Natural killer cell (primary cell): ENCODE results near the gene UROC1. TPM values are rescaled to one million over a fixed set of nuclear protein-coding genes. Genes with fewer than 3 reads are reported as not detected.

ENCODE experiments used
- ATAC-seq, 3 donors: fragments of 150-1000 bp in 2 of 3; fragments of 200-7000 bp in 1 of 3; cut with Tn5 transposase; 1 replicate in 1 of 3; 2 replicates in 2 of 3; pipeline ENCODE4 v1.10.0; 2021; ENCODE audit warnings: mild to moderate bottlenecking in 2 of 3, moderate library complexity in 2 of 3
- DNase-seq, 2 donors: peaks; one replicate each; pipeline versions ENCODE4 v3.0.0 to v3.0.0-alpha.2; 2013 to 2021; ENCODE audit warnings: mixed read lengths in 1 of 2
- H3K27ac ChIP-seq: one replicate; pipeline ENCODE4 v1.5.1; 2013; ENCODE audit warnings: mild to moderate bottlenecking, low read length
- H3K27me3 ChIP-seq: one replicate; pipeline ENCODE4 v1.6.1; 2013; ENCODE audit warnings: low read length; ENCODE audit not compliant: control insufficient read depth, insufficient read depth
- H3K36me3 ChIP-seq: one replicate; pipeline ENCODE4 v1.6.1; 2013; ENCODE audit warnings: low read length; ENCODE audit not compliant: control insufficient read depth, insufficient read depth
- H3K4me1 ChIP-seq: one replicate; pipeline ENCODE4 v1.6.1; 2013; ENCODE audit warnings: low read length; ENCODE audit not compliant: control insufficient read depth, insufficient read depth
- H3K4me3 ChIP-seq: one replicate; pipeline ENCODE4 v1.5.1; 2013; ENCODE audit warnings: low read length
- H3K9me3 ChIP-seq: one replicate; pipeline ENCODE4 v1.6.1; 2013; ENCODE audit warnings: low read length; ENCODE audit not compliant: control insufficient read depth, insufficient read depth
- H3K27ac Mint-ChIP-seq, 2 donors: one replicate each; pipeline ENCODE4 v1.8.0; 2022; ENCODE audit warnings: mild to moderate bottlenecking in 2 of 2, mixed read lengths in 2 of 2, moderate library complexity in 1 of 2
- H3K27me3 Mint-ChIP-seq, 2 donors: one replicate each; pipeline ENCODE4 v1.8.0; 2022; ENCODE audit warnings: low read depth in 2 of 2, mixed read lengths in 2 of 2
- H3K36me3 Mint-ChIP-seq: one replicate; pipeline ENCODE4 v1.8.0; 2022; ENCODE audit warnings: mixed read lengths
- H3K4me1 Mint-ChIP-seq, 2 donors: one replicate each; pipeline ENCODE4 v1.8.0; 2022; ENCODE audit warnings: mixed read lengths in 2 of 2
- H3K4me3 Mint-ChIP-seq: one replicate; pipeline ENCODE4 v1.8.0; 2022; ENCODE audit warnings: mild to moderate bottlenecking, moderate library complexity, mixed read lengths
- H3K9me3 Mint-ChIP-seq, 2 donors: one replicate each; pipeline ENCODE4 v1.8.0; 2022; ENCODE audit warnings: mixed read lengths in 2 of 2
- WGBS: methylation state at CpG from one replicate; pipeline ENCODE4 v1.1.7; 2013; ENCODE audit warnings: missing lambda C conversion rate; ENCODE audit not compliant: insufficient coverage; 5-methylcytosine and 5-hydroxymethylcytosine counted together
- intact Hi-C: fragments of 100-400 bp; cut with micrococcal nuclease; formaldehyde crosslinking; loops from one replicate; pipeline ENCODE4 v1.14.2; 2022
- total RNA-seq, 4 donors: library from RNA; stranded (reverse); fragments of 120-200 nt in 1 of 4; gene quantifications; one replicate each; pipeline versions ENCODE4 v1.2.3 to v1.2.4, GENCODE V29; 2013 to 2022
- TF ChIP-seq, protein P1 (sequence below): fragments of 200-600 bp; IDR thresholded peaks from one replicate; pipeline ENCODE4 v1.8.0; 2022; ENCODE audit warnings: antibody characterized with exemption

Gene UROC1
- total RNA-seq, 3 donors from 2014 or later (not counting 1 experiment from before 2014, with no cell fraction given): not detected

DNA sequence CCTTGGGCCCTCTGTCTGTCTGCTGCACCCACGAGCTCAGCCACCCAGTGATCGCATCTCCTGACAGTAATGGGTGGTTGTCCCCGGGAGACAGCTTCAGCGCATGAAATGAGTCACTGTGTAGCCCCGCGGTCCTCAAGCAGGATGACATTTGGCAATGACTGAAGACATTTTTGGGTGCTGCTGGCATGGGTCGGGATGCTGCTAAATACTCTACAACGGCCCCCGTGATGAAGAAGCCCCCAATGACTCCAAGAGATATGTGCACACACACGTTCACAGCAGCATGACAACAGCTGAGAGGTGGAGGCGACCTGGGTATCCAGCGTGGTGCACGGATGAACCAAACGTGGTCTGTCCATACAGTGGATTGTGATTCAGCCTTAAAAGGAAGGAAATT is 24.5 kb downstream of the UROC1 start:
- TF ChIP-seq, protein P1, sequence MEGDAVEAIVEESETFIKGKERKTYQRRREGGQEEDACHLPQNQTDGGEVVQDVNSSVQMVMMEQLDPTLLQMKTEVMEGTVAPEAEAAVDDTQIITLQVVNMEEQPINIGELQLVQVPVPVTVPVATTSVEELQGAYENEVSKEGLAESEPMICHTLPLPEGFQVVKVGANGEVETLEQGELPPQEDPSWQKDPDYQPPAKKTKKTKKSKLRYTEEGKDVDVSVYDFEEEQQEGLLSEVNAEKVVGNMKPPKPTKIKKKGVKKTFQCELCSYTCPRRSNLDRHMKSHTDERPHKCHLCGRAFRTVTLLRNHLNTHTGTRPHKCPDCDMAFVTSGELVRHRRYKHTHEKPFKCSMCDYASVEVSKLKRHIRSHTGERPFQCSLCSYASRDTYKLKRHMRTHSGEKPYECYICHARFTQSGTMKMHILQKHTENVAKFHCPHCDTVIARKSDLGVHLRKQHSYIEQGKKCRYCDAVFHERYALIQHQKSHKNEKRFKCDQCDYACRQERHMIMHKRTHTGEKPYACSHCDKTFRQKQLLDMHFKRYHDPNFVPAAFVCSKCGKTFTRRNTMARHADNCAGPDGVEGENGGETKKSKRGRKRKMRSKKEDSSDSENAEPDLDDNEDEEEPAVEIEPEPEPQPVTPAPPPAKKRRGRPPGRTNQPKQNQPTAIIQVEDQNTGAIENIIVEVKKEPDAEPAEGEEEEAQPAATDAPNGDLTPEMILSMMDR: no peak
- DNase-seq (no peak), ATAC-seq (no peak)
- no peaks in the 10 kb centered on the region for H3K4me1 ChIP-seq
- peaks cover 0 to 6% of the 10 kb centered on the region in 2 donors for H3K4me1 Mint-ChIP-seq
- no peaks in the 10 kb centered on the region for H3K9me3 ChIP-seq
- H3K36me3 ChIP-seq: no peaks in the 10 kb centered on the region
- H3K36me3 Mint-ChIP-seq: no peaks in the 10 kb centered on the region
- no peak overlapping the region for H3K27ac Mint-ChIP-seq
- WGBS: 79% methylated on average over 14 of the region's 14 CpGs
- H3K27me3 ChIP-seq: no peaks in the 10 kb centered on the region
- H3K4me3 ChIP-seq: no peak overlapping the region
- H3K4me3 Mint-ChIP-seq: no peak overlapping the region
- H3K27me3 Mint-ChIP-seq: no peaks in the 10 kb centered on the region
- intact Hi-C loops: no loop called here
- no peak overlapping the region for H3K27ac ChIP-seq
- H3K9me3 Mint-ChIP-seq: no peaks in the 10 kb centered on the region

- no peak overlapping the region for H3K27ac ChIP-seq
- peaks cover 13% of the 10 kb centered on the region for H3K4me1 ChIP-seq
- no peaks in the 10 kb centered on the region for H3K9me3 Mint-ChIP-seq
- no peak overlapping the region for H3K27ac Mint-ChIP-seq
- H3K9me3 ChIP-seq: no peaks in the 10 kb centered on the region
- no peaks in the 10 kb centered on the region for H3K36me3 Mint-ChIP-seq
- 90% methylated on average over 21 of the region's 21 CpGs for WGBS
- ATAC-seq (no peak), DNase-seq (no peak)
- intact Hi-C loops: no loop called here
- no peaks in the 10 kb centered on the region for H3K27me3 ChIP-seq
- TF ChIP-seq, protein P1: no peak
- H3K4me3 ChIP-seq: no peak overlapping the region
- no peak overlapping the region for H3K4me3 Mint-ChIP-seq
- peaks cover 0 to 9% of the 10 kb centered on the region in 2 donors for H3K4me1 Mint-ChIP-seq
- H3K27me3 Mint-ChIP-seq: no peaks in the 10 kb centered on the region
- H3K36me3 ChIP-seq: no peaks in the 10 kb centered on the region
Measured at GRCh38 chr3:126491221-126492013, 26.2 kb downstream of the UROC1 start.

GRCh38 chr3:126490619-126491018 is 27.0 kb downstream of the UROC1 start:
- Histone ChIP-seq H3K27me3 (no peaks in the 10 kb centered on the region), H3K9me3 (no peaks in the 10 kb centered on the region), H3K27ac (no peak overlapping the region), H3K36me3 (no peaks in the 10 kb centered on the region), H3K4me1 (peaks cover 13% of the 10 kb centered on the region), H3K4me3 (no peak overlapping the region)
- Mint-ChIP-seq H3K4me3 (no peak overlapping the region), H3K27me3 (no peaks in the 10 kb centered on the region), H3K36me3 (no peaks in the 10 kb centered on the region), H3K4me1 (peaks cover 0 to 12% of the 10 kb centered on the region in 2 donors), H3K9me3 (no peaks in the 10 kb centered on the region), H3K27ac (no peak overlapping the region)
- TF ChIP-seq, protein P1: no peak
- no peak for DNase-seq
- 91% methylated on average over 6 of the region's 6 CpGs for WGBS
- no peak for ATAC-seq
- intact Hi-C loops: no loop called here
